ENCODE data around the gene SLC7A11. TPM values are rescaled to one million over a fixed set of nuclear protein-coding genes. Genes with fewer than 3 reads are reported as not detected.

Gene SLC7A11
- total RNA-seq, 2 donors from 2014 or later = 3.3 to 3.4 TPM

GRCh38 chr4:138256608-138257007, 14.5 kb upstream of the SLC7A11 start:
- Histone ChIP-seq H3K4me3 (no peak overlapping the region), H3K4me1 (no peaks in the 10 kb centered on the region), H3K36me3 (replicated peaks in 1 of 2; ENCODE audit: insufficient read depth in 1 of 2, low read depth in 2 of 2) (no peaks in the 10 kb centered on the region), H3K9me3 (no peaks in the 10 kb centered on the region), H3K27me3 (no peaks in the 10 kb centered on the region), H3K27ac (no peak overlapping the region)
- no peak for DNase-seq
- WGBS, 2 donors = 75 to 80% methylated on average over 3 to 5 of the region's 5 CpGs
- no peak for ATAC-seq
- no peak for TF ChIP-seq CTCF (IDR thresholded peaks at IDR 0.05)
- no peak for TF ChIP-seq POLR2A (IDR thresholded peaks at IDR 0.05)
- intact Hi-C loops (cut with DNase I) = no loop called here

- Histone ChIP-seq H3K27me3 (no peaks in the 10 kb centered on the region), H3K9me3 (no peaks in the 10 kb centered on the region), H3K36me3 (replicated peaks in 1 of 2; ENCODE audit: insufficient read depth in 1 of 2, low read depth in 2 of 2) (no peaks in the 10 kb centered on the region), H3K4me1 (no peaks in the 10 kb centered on the region), H3K4me3 (no peak overlapping the region), H3K27ac (no peak overlapping the region)
- 90 to 94% methylated on average over 8 to 9 of the region's 9 CpGs for WGBS, 2 donors
- intact Hi-C loops (cut with DNase I) = no loop called here
- TF ChIP-seq CTCF (IDR thresholded peaks at IDR 0.05) (no peak), POLR2A (IDR thresholded peaks at IDR 0.05) (no peak)
- ATAC-seq = no peak
- DNase-seq = no peak
Observed at GRCh38 chr4:138255917-138256597, 13.9 kb upstream of the SLC7A11 start.

DNA sequence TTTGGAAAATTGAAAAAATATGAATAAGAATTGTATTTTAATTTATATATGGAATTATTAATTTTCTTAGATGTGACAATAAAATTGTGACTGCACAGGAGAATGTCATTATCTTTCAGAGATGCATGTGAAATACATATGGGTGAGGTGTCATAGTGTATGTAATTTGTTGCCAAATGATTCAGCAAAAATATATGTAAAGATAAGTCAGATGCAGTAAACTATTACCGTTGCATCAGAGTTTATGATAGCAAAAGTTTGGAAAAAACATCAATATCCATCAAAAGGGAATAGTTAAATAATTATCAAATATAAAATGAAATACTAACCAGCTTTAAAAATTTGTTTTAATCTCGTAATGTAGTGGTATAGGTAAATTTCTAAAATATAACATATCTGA, 10.4 kb upstream of the SLC7A11 start:
- Histone ChIP-seq H3K9me3 (no peaks in the 10 kb centered on the region), H3K4me3 (no peak overlapping the region), H3K36me3 (replicated peaks in 1 of 2; ENCODE audit: insufficient read depth in 1 of 2, low read depth in 2 of 2) (no peaks in the 10 kb centered on the region), H3K4me1 (no peaks in the 10 kb centered on the region), H3K27me3 (no peaks in the 10 kb centered on the region), H3K27ac (no peak overlapping the region)
- intact Hi-C loops (cut with DNase I) = no loop called here
- 73 to 77% methylated on average over 2 of the region's 2 CpGs for WGBS, 2 donors
- DNase-seq (no peak), ATAC-seq (no peak)
- no peak for TF ChIP-seq CTCF (IDR thresholded peaks at IDR 0.05)
- no peak for TF ChIP-seq POLR2A (IDR thresholded peaks at IDR 0.05)

- 90 to 91% methylated on average over 5 of the region's 5 CpGs for WGBS, 2 donors
- intact Hi-C loops (cut with DNase I) = no loop called here
- DNase-seq (no peak), ATAC-seq (no peak)
- no peaks in the 10 kb centered on the region for H3K27me3 ChIP-seq
- H3K9me3 ChIP-seq = no peaks in the 10 kb centered on the region
- H3K4me3 ChIP-seq = no peak overlapping the region
- H3K4me1 ChIP-seq = no peaks in the 10 kb centered on the region
- no peak overlapping the region for H3K27ac ChIP-seq
- no peaks in the 10 kb centered on the region for H3K36me3 ChIP-seq (replicated peaks in 1 of 2; ENCODE audit: insufficient read depth in 1 of 2, low read depth in 2 of 2)
- no peak for TF ChIP-seq CTCF (IDR thresholded peaks at IDR 0.05)
- no peak for TF ChIP-seq POLR2A (IDR thresholded peaks at IDR 0.05)
Observed at GRCh38 chr4:138251938-138252337, 9.8 kb upstream of the SLC7A11 start.

- intact Hi-C loops (cut with DNase I) = no loop called here
- no peak for TF ChIP-seq POLR2A (IDR thresholded peaks at IDR 0.05)
- no peak for TF ChIP-seq CTCF (IDR thresholded peaks at IDR 0.05)
- DNase-seq (no peak), ATAC-seq (no peak)
- H3K9me3 ChIP-seq = no peaks in the 10 kb centered on the region
- H3K4me3 ChIP-seq = no peak overlapping the region
- no peaks in the 10 kb centered on the region for H3K27me3 ChIP-seq
- no peak overlapping the region for H3K27ac ChIP-seq
- H3K4me1 ChIP-seq = no peaks in the 10 kb centered on the region
- H3K36me3 ChIP-seq (replicated peaks in 1 of 2; ENCODE audit: insufficient read depth in 1 of 2, low read depth in 2 of 2) = no peaks in the 10 kb centered on the region
- 76 to 77% methylated on average over 2 of the region's 2 CpGs for WGBS, 2 donors
Observed at GRCh38 chr4:138249132-138249531, 7.0 kb upstream of the SLC7A11 start.

Data from body of pancreas (tissue), 4 donors.